Adipocyte (in vitro differentiated cells): ENCODE results near the gene GABRG3.

Source experiments
- DNase-seq: peaks from one replicate; pipeline ENCODE4 v3.0.0-alpha.2; 2015; ENCODE audit warnings: low read depth
- H3K27me3 ChIP-seq: replicated peaks from 2 replicates; pipeline ENCODE4 v1.7.0; 2013; ENCODE audit warnings: mild to moderate bottlenecking, low read length, moderate library complexity; ENCODE audit not compliant: control insufficient read depth, insufficient read depth
- H3K36me3 ChIP-seq: 2 replicates; pipeline ENCODE4 v1.7.0; 2013; ENCODE audit warnings: low read length, mild to moderate bottlenecking, moderate library complexity; ENCODE audit not compliant: control insufficient read depth, insufficient read depth, severe bottlenecking
- H3K4me1 ChIP-seq: 2 replicates; pipeline ENCODE4 v1.7.0; 2013; ENCODE audit warnings: mild to moderate bottlenecking, low read length, moderate library complexity; ENCODE audit not compliant: control insufficient read depth, insufficient read depth
- H3K4me3 ChIP-seq: 2 replicates; pipeline ENCODE4 v1.7.0; 2013; ENCODE audit warnings: mild to moderate bottlenecking, low read length, moderate library complexity
- H3K9ac ChIP-seq: 2 replicates; pipeline ENCODE4 v1.7.0; 2013; ENCODE audit warnings: mild to moderate bottlenecking, low read length, moderate library complexity
- H3K9me3 ChIP-seq: 2 replicates; pipeline ENCODE4 v1.7.0; 2013; ENCODE audit warnings: mild to moderate bottlenecking, low read length, moderate library complexity; ENCODE audit not compliant: control insufficient read depth

The GABRG3 gene

DNA sequence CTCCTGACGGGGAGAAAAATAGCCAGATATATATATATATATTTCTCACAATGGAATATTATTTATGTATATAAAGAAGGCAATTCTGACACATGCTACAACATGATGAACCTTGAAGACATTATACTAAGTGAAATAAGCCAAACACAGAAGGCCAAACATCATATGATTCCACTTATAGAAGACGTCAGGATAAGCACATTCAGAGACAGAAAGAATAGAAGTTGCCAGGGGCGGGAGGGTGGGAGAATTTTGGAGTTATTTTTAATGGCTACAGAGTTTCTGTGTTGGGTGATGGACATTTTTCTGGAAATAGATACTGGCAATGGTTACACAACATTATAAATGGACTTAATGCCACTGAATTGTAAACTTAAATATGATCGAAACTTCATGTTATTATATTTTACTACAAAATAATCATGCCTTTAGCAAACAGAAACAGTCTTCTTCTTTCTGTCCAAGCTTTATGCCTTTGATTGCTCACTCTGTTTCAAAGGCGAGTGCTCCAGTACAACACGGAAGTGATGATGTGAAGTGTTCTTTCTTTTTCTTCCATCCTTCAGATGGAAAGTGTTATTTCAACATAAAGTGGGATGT, 614.2 kb downstream of the GABRG3 start:
- peaks cover 5% of the 10 kb centered on the region for H3K4me1 ChIP-seq
- no peaks in the 10 kb centered on the region for H3K27me3 ChIP-seq
- H3K9me3 ChIP-seq: no peaks in the 10 kb centered on the region
- no peak overlapping the region for H3K4me3 ChIP-seq
- DNase-seq: no peak
- H3K9ac ChIP-seq: no peak overlapping the region
- H3K36me3 ChIP-seq: no peaks in the 10 kb centered on the region

DNA sequence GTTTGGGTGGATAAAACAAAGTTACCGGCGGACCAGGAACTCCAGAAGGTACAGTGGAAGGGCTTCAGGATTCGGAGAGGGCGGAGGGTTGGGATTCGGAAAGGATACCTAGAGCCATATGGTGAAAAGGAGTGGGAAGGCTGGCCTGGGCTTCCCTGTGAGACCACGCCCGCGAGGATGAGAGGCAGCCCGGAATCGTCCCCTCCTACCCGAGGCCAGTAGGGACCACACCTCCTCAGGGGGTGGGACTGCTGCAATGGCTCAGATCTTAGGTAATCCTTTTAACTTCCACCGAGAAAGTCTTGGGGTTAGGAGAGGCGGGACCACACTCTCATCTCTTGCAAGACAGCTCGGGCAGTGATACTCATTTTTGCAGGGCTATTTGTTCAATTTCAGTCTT, 616.8 kb downstream of the GABRG3 start:
- no peaks in the 10 kb centered on the region for H3K9me3 ChIP-seq
- DNase-seq: no peak
- H3K36me3 ChIP-seq: no peaks in the 10 kb centered on the region
- no peak overlapping the region for H3K9ac ChIP-seq
- no peak overlapping the region for H3K4me3 ChIP-seq
- H3K27me3 ChIP-seq: peaks cover 1% of the 10 kb centered on the region
- H3K4me1 ChIP-seq: peaks cover 5% of the 10 kb centered on the region

DNA sequence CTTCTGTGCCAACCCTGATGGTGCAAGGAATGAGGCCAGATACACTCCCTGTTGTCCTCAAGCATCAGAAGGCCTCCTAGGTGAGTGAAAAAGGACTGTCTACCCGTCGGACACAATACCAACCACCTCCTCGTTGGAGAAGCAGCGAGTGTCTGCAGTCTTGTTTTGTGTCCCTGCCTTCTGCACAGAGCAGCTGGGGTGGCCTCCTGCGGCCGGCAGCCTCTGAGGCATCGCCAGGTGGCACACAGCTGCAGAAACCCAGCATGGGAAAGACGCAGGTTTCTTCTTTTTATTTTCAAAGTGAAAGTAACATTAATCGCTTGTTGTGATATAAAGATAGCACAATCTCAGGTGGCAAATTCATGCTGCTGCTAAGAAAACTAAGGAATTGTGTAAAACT, 618.3 kb downstream of the GABRG3 start:
- no peaks in the 10 kb centered on the region for H3K4me1 ChIP-seq
- peaks cover 2% of the 10 kb centered on the region for H3K27me3 ChIP-seq
- H3K9me3 ChIP-seq: no peaks in the 10 kb centered on the region
- no peaks in the 10 kb centered on the region for H3K36me3 ChIP-seq
- H3K9ac ChIP-seq: no peak overlapping the region
- no peak overlapping the region for H3K4me3 ChIP-seq
- no peak for DNase-seq

DNA sequence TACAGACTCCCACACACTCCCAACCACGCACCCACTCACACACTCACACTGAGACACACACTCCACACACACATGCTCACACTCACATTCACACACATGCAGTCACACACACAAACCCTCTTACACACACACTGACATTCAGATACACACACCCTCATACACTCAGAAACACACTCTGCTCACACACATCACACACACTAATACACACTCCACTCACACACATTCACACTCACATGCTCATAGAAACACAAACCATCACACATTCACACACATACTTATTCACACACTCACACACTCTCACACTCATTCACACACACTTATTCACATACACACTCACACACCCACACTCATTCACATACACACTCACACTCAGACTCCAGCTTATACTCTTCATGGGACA, 618.8 kb downstream of the GABRG3 start:
- H3K9me3 ChIP-seq: no peaks in the 10 kb centered on the region
- DNase-seq: no peak

More for the DNA sequence above, 618.8 kb downstream of the GABRG3 start:
- no peaks in the 10 kb centered on the region for H3K4me1 ChIP-seq
- no peak overlapping the region for H3K9ac ChIP-seq
- no peak overlapping the region for H3K4me3 ChIP-seq
- no peaks in the 10 kb centered on the region for H3K36me3 ChIP-seq
- peaks cover 2% of the 10 kb centered on the region for H3K27me3 ChIP-seq
